Osteocyte (in vitro differentiated cells): ENCODE measurements around the gene CPEB4. TPM values are rescaled to one million over a fixed set of nuclear protein-coding genes. Genes with fewer than 3 reads are reported as not detected.
A peak's percentile ranks its signal among the peaks of the same experiment; 100 is the strongest.

ENCODE experiments used
- DNase-seq: peaks from one replicate; pipeline ENCODE4 v3.0.0; 2021; ENCODE audit warnings: mixed read lengths; ENCODE audit not compliant: unreplicated experiment; ENCODE audit errors: extremely low spot score
- H3K27ac Mint-ChIP-seq: one replicate; pipeline ENCODE4 v1.8.0; 2021; ENCODE audit warnings: mild to moderate bottlenecking, mixed read lengths; ENCODE audit not compliant: unreplicated experiment
- H3K27me3 Mint-ChIP-seq: one replicate; pipeline ENCODE4 v1.8.0; 2021; ENCODE audit warnings: mixed read lengths; ENCODE audit not compliant: unreplicated experiment
- H3K36me3 Mint-ChIP-seq: one replicate; pipeline ENCODE4 v1.8.0; 2021; ENCODE audit warnings: mixed read lengths; ENCODE audit not compliant: unreplicated experiment
- H3K4me1 Mint-ChIP-seq: one replicate; pipeline ENCODE4 v1.8.0; 2021; ENCODE audit warnings: mixed read lengths; ENCODE audit not compliant: unreplicated experiment
- H3K4me3 Mint-ChIP-seq: one replicate; pipeline ENCODE4 v1.8.0; 2021; ENCODE audit warnings: mild to moderate bottlenecking, moderate library complexity, mixed read lengths; ENCODE audit not compliant: unreplicated experiment
- H3K9me3 Mint-ChIP-seq: one replicate; pipeline ENCODE4 v1.8.0; 2021; ENCODE audit warnings: mixed read lengths; ENCODE audit not compliant: unreplicated experiment
- CTCF ChIP-seq: fragments of 200-600 bp; sonication (generic); IDR thresholded peaks from 2 replicates; pipeline ENCODE4 v1.5.0; 2021; ENCODE audit warnings: antibody characterized with exemption, mild to moderate bottlenecking, moderate library complexity
- total RNA-seq: library from RNA; stranded (reverse); gene quantifications from 2 replicates; pipeline ENCODE4 v1.2.1, GENCODE V29; 2021

Gene CPEB4
- total RNA-seq, 1 donor from 2014 or later: 37.6 TPM

GRCh38 chr5:173884402-173885053 is 3.6 kb upstream of the CPEB4 start:
- Mint-ChIP-seq H3K4me3 (no peak overlapping the region), H3K27me3 (no peaks in the 10 kb centered on the region), H3K27ac (no peak overlapping the region), H3K9me3 (no peaks in the 10 kb centered on the region), H3K36me3 (peaks cover 3% of the 10 kb centered on the region), H3K4me1 (peaks cover 17% of the 10 kb centered on the region)
- TF ChIP-seq CTCF: no peak
- no peak for DNase-seq

GRCh38 chr5:173885054-173885443 is 3.1 kb upstream of the CPEB4 start:
- TF ChIP-seq CTCF: no peak
- Mint-ChIP-seq H3K36me3 (peaks cover 3% of the 10 kb centered on the region), H3K27me3 (no peaks in the 10 kb centered on the region), H3K9me3 (no peaks in the 10 kb centered on the region), H3K4me1 (peaks cover 22% of the 10 kb centered on the region), H3K4me3 (no peak overlapping the region), H3K27ac (no peak overlapping the region)
- DNase-seq: no peak

- no peak for TF ChIP-seq CTCF
- Mint-ChIP-seq H3K9me3 (no peaks in the 10 kb centered on the region), H3K36me3 (peaks cover 3% of the 10 kb centered on the region), H3K27me3 (no peaks in the 10 kb centered on the region), H3K4me1 (peaks cover 27% of the 10 kb centered on the region), H3K27ac (no peak overlapping the region), H3K4me3 (no peak overlapping the region)
- DNase-seq: no peak
These were observed 2.6 kb upstream of the CPEB4 start for GRCh38 chr5:173885475-173886010.

- Mint-ChIP-seq H3K4me3 (no peak overlapping the region), H3K27ac (peak overlapping the region; percentile 45), H3K27me3 (no peaks in the 10 kb centered on the region), H3K4me1 (peaks cover 31% of the 10 kb centered on the region), H3K9me3 (no peaks in the 10 kb centered on the region), H3K36me3 (peaks cover 3% of the 10 kb centered on the region)
- no peak for TF ChIP-seq CTCF
- no peak for DNase-seq
These were observed 2.0 kb upstream of the CPEB4 start for GRCh38 chr5:173886150-173886549.

GRCh38 chr5:173888473-173889131 is 453 bp downstream of the CPEB4 start:
- H3K36me3 Mint-ChIP-seq: peaks cover 3% of the 10 kb centered on the region
- no peak for DNase-seq
- H3K27ac Mint-ChIP-seq: peak overlapping the region; percentile 100
- no peak for TF ChIP-seq CTCF
- peak overlapping the region; percentile 95 for H3K4me3 Mint-ChIP-seq
- H3K4me1 Mint-ChIP-seq: peaks cover 50% of the 10 kb centered on the region
- no peaks in the 10 kb centered on the region for H3K9me3 Mint-ChIP-seq
- H3K27me3 Mint-ChIP-seq: no peaks in the 10 kb centered on the region
